HFFc6 (cell line): ENCODE measurements around the gene OTOGL. TPM values are rescaled to one million over a fixed set of nuclear protein-coding genes. Genes with fewer than 3 reads are reported as not detected.
A peak's percentile ranks its signal among the peaks of the same experiment; 100 is the strongest.

Experiments
- DNase-seq: peaks from one replicate; pipeline ENCODE4 v3.0.0-alpha.2; 2018
- H3K27ac Mint-ChIP-seq: 2 replicates; pipeline ENCODE4 v1.8.0; 2020; ENCODE audit warnings: mild to moderate bottlenecking, mixed read lengths
- H3K27me3 Mint-ChIP-seq: 2 replicates; pipeline ENCODE4 v1.8.0; 2021; ENCODE audit warnings: mild to moderate bottlenecking, moderate library complexity, mixed read lengths; ENCODE audit not compliant: insufficient read depth
- H3K36me3 Mint-ChIP-seq: 2 replicates; pipeline ENCODE4 v1.8.0; 2021; ENCODE audit warnings: low read depth, mixed read lengths
- H3K4me1 Mint-ChIP-seq: 2 replicates; pipeline ENCODE4 v1.8.0; 2020; ENCODE audit warnings: low read depth, mixed read lengths
- H3K4me3 Mint-ChIP-seq: 2 replicates; pipeline ENCODE4 v1.8.0; 2020; ENCODE audit warnings: mild to moderate bottlenecking, moderate library complexity, mixed read lengths
- H3K9me3 Mint-ChIP-seq: 2 replicates; pipeline ENCODE4 v1.8.0; 2020; ENCODE audit warnings: mild to moderate bottlenecking, mixed read lengths
- CTCF ChIP-seq: fragments of 200-600 bp; sonication (generic); IDR thresholded peaks from 2 replicates; pipeline ENCODE4 v1.5.0; 2021; ENCODE audit warnings: antibody characterized with exemption, mild to moderate bottlenecking
- total RNA-seq, 6 experiments: library from RNA; stranded (reverse); fragmentation: NEBNext Ultra II Directional; extraction: Animal tissue kit (Norgen Biotek cat#: 25700); gene quantifications; 2 replicates in 1 of 6; 3 replicates in 5 of 6; pipeline ENCODE4 v1.2.3, GENCODE V29; 2021

Gene OTOGL
- total RNA-seq, 6 experiments from 2014 or later: 0.12 to 0.32 (median 0.20) TPM

GRCh38 chr12:80184926-80185325 lies 85.6 kb downstream of the OTOGL start:
- Mint-ChIP-seq H3K27ac (peak overlapping the region; percentile 83), H3K27me3 (no peaks in the 10 kb centered on the region; the same call in 1 of the 2 replicates), H3K4me3 (no peak overlapping the region), H3K36me3 (no peaks in the 10 kb centered on the region), H3K9me3 (no peaks in the 10 kb centered on the region), H3K4me1 (peaks cover 44% of the 10 kb centered on the region)
- no peak for TF ChIP-seq CTCF
- no peak for DNase-seq

- peaks cover 55% of the 10 kb centered on the region for H3K4me1 Mint-ChIP-seq
- DNase-seq: peak; percentile 94
- H3K27ac Mint-ChIP-seq: no peak overlapping the region
- H3K36me3 Mint-ChIP-seq: no peaks in the 10 kb centered on the region
- H3K9me3 Mint-ChIP-seq: no peaks in the 10 kb centered on the region
- no peak overlapping the region for H3K4me3 Mint-ChIP-seq
- TF ChIP-seq CTCF: peak; percentile 92
- no peaks in the 10 kb centered on the region; the same call in 1 of the 2 replicates for H3K27me3 Mint-ChIP-seq
These were observed 87.4 kb downstream of the OTOGL start for GRCh38 chr12:80186727-80187217.

GRCh38 chr12:80187660-80188090 lies 88.3 kb downstream of the OTOGL start:
- Mint-ChIP-seq H3K4me3 (peak overlapping the region; percentile 47), H3K4me1 (peaks cover 58% of the 10 kb centered on the region), H3K9me3 (no peaks in the 10 kb centered on the region), H3K27me3 (no peaks in the 10 kb centered on the region; the same call in 1 of the 2 replicates), H3K36me3 (no peaks in the 10 kb centered on the region), H3K27ac (no peak overlapping the region)
- peak; percentile 34 for DNase-seq
- no peak for TF ChIP-seq CTCF

- Mint-ChIP-seq H3K9me3 (no peaks in the 10 kb centered on the region), H3K27me3 (no peaks in the 10 kb centered on the region; the same call in 1 of the 2 replicates), H3K36me3 (no peaks in the 10 kb centered on the region), H3K4me3 (peak overlapping the region; percentile 49), H3K4me1 (peaks cover 59% of the 10 kb centered on the region), H3K27ac (peak overlapping the region; percentile 81)
- TF ChIP-seq CTCF: no peak
- no peak for DNase-seq
These were observed 89.2 kb downstream of the OTOGL start for GRCh38 chr12:80188576-80188975.

GRCh38 chr12:80189241-80189640 lies 89.9 kb downstream of the OTOGL start:
- Mint-ChIP-seq H3K4me3 (peak overlapping the region; percentile 65), H3K36me3 (no peaks in the 10 kb centered on the region), H3K27ac (peak overlapping the region; percentile 81), H3K27me3 (no peaks in the 10 kb centered on the region), H3K9me3 (no peaks in the 10 kb centered on the region), H3K4me1 (peaks cover 59% of the 10 kb centered on the region)
- TF ChIP-seq CTCF: peak; percentile 36
- DNase-seq: peak; percentile 84
